ENCODE measurements around the gene FIGNL2.

- TF ChIP-seq CTCF (IDR thresholded peaks at IDR 0.05) (no peak), POLR2A (IDR thresholded peaks at IDR 0.05) (no peak)
Measured at GRCh38 chr12:51863363-51863932, 14.9 kb upstream of the FIGNL2 start.
